Testis (tissue), 2 donors: Measurements from ENCODE around the gene MED7.

Experiments used
- POLR2A ChIP-seq: fragments of 450-650 bp; IDR thresholded peaks from one replicate; pipeline ENCODE4 v1.6.1; 2017; ENCODE audit warnings: antibody characterized with exemption, mild to moderate bottlenecking, moderate library complexity
- TF ChIP-seq, protein P1 (sequence below), 3 experiments: fragments of 450-650 bp in 2 of 3; fragments of 200-600 bp in 1 of 3; sonication (generic) in 1 of 3; IDR thresholded peaks; one replicate each; pipeline ENCODE4 v1.5.1; 2016 to 2019; ENCODE audit warnings: antibody characterized with exemption in 3 of 3, mild to moderate bottlenecking in 2 of 3, moderate library complexity in 1 of 3

DNA sequence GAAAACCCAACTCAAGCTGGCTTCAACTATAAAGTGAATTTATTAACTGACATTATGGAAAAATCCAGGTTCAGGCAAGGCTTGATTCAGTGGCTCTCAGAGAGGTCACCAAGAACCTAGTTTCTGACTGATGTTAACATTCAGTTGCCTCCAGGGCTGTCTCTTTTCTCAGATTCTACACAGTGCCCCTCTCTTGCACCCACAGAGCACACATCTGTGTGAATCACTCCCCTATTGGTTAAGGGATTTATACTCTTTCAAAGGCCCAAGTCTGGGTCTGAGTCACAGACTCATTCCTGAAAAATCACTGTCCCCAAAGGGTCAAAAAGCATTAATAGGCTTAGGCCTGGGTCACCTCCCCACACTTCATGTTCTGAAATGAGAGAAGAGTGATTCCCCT, 27.7 kb downstream of the MED7 start:
- TF ChIP-seq POLR2A, result no peak
- TF ChIP-seq, protein P1, sequence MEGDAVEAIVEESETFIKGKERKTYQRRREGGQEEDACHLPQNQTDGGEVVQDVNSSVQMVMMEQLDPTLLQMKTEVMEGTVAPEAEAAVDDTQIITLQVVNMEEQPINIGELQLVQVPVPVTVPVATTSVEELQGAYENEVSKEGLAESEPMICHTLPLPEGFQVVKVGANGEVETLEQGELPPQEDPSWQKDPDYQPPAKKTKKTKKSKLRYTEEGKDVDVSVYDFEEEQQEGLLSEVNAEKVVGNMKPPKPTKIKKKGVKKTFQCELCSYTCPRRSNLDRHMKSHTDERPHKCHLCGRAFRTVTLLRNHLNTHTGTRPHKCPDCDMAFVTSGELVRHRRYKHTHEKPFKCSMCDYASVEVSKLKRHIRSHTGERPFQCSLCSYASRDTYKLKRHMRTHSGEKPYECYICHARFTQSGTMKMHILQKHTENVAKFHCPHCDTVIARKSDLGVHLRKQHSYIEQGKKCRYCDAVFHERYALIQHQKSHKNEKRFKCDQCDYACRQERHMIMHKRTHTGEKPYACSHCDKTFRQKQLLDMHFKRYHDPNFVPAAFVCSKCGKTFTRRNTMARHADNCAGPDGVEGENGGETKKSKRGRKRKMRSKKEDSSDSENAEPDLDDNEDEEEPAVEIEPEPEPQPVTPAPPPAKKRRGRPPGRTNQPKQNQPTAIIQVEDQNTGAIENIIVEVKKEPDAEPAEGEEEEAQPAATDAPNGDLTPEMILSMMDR (IDR thresholded peaks at IDR 0.05), result no peak
